Superior temporal gyrus (tissue), 1 donor: Measurements from ENCODE around the gene GALNT16.
A peak's percentile ranks its signal among the peaks of the same experiment; 100 is the strongest.

Experiments
- DNase-seq: peaks from one replicate; pipeline ENCODE4 v3.0.0-alpha.2; 2016; ENCODE audit errors: extremely low spot score

Gene GALNT16

DNA sequence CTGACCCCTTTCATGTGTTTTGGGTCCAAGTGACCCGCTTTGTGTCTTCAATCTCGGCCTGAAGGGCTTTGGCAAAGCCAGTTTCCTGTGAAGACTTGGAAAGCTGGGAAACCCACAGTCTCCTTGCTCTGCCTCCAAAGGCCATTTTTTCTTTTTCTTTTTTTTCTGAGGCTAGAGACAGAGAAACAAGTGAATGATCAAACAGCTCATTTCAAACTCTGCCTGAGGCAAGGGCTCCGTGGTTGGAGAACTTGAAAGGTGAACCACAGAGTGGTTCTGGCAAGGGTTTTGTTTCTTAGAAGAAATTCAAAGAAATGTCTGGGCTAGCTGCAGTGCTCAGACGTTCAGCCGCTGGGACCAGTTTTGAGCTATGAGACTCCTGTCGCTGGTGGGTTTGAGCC, 75.4 kb downstream of the GALNT16 start:
- DNase-seq: no peak

DNA sequence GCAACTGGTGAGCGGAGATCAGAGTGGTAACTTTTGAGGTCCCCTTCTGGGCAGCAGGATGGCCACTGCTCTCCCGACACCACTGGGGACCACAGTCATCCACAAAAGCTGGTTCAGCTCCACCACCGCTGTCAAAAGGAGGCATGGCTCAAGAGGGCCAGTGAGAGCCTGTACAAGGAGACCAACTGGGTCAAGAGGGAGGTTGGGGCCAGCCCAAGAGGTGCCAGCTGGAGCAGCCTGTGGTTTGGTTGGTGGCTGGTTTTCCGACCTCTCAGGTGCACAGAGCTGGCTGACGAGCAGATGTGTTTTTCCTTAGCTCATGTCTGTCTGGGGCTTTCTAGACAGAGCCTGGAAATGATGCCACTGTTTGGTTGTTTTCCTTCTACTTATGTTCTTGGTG, 78.0 kb downstream of the GALNT16 start:
- DNase-seq: no peak

DNA sequence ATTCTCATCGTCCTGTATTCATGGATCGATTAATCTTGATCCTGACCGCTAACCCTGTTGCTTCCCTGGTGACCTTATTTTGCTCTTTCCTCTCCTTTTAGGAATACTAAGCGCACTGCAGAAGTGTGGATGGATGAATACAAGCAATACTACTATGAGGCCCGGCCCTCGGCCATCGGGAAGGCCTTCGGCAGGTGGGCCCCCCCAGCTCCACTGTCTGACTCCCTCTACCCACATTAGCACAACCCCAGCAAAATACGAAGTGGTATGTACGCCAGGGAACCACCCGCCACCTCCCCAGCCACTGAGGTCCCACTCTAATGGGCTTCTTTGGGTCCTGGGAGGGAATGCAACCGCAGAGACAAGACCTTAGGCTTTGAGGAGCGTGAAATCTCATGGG, 79.5 kb downstream of the GALNT16 start:
- DNase-seq: no peak

DNA sequence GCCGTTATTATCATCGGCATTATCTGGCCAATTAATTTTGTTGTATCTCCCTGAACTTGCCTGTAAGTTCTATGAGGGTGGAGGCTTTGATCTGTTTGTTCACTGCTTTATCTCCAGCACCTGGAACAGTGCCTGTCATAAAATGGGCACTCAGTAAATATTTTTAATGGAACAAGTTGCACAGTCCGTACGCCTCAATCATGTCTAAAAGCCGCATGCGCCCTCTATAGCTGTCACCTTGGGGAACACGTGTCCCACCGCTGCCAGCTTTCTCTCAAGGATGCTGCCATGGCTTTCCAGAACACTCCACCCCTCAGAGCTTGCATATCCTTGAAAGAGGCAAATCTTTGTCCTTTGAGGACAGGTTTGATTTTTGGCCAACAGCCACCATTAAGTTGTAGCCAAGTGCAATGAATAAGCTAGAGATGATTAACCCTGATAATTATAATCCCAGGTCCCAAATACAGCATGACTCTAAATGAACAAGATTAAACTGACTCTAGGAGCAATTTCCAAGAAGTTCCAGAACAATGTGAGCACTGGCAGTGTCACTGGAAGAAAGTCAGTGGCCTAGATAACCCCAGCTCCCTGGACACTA, 83.1 kb downstream of the GALNT16 start:
- no peak for DNase-seq

DNA sequence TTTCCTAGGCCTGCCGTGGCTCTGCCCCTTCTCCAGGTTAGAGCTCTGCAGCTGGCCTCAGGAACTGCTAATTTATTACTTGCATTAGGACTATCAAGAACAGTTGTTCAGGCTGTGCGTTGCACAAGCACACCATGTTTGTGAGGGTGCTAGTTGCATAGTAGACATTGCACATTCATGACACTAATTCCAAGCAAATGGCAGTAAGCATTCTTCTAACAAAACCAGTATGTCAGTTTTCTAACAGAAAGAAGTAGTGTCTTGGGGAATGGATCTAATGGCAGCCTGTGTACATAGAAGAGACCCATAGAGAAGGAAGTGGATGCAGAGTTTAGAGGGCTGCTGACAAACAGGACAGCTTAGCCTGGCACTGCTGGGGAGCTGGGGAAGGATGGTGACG, 84.2 kb downstream of the GALNT16 start:
- DNase-seq: no peak

DNA sequence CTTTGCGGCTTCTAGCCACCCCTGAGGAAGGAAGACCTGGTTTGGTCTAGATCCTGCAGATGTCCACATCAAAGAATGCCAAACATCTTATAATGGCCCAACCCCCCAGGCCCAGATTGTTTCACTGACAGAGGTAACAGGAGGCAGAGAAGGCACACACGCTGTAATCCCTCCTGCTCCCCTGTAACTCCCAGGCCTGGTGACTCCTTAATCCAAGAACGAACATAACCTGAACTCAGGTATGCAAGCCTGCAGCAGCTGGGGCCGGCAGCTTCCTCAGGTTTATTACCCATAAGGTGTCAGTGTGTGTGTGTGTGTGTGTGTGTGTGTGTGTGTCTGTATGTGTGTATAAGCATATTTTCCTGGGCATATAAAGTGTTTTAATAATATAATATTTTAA, 85.4 kb downstream of the GALNT16 start:
- no peak for DNase-seq

DNA sequence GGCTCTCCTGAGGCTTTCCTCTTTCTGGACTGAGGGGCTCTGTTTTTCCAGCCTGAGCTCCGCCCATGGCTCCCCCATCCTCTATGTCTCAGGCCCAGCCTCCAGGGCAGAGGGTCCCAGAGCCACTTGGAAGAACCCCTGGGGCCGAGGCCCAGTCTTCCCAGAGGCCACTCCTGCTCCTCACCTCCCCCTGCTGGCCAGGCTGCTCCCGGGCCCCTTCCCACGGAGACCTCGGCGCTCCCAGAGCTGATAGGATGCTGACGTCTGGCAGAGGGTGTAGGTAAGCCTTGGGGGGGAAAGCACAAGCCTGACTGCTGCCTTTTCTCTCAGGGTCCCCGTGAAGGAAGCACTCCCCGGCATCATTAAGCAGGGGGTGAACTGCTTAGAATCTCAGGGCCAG, 86.8 kb downstream of the GALNT16 start:
- no peak for DNase-seq

DNA sequence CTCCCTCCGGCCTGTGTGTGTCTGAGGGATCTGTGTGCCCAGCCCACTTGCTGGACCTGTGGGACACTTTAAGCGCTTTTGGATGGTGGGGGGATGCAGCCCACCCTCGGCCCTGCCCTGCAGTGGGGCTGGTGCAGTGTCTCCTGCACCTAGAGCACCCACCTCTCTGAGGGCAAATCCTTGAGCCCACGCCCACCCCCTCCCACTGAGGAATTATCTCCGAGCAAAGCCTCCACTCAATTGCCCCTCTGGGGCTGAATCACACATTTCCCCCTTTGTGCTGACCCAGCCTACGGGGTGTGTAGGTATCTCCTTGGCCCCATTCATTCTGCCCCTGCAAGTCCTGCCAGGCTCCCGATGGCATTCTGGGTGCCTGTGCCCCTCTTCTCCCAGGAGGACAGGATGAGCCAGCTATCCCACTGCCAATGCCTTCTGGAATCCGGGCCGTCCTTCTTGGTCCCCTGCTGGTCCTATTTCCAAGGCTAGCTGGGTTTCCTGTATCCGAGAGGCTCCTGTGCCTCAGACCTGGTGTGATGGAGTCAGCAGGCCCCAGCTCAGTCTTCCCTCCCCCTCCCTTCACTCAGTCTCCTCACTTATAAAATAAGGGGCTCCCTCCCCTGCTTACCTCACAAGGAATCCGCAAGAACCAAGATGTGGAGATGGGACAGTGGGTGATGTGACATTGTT, 89.3 kb downstream of the GALNT16 start:
- no peak for DNase-seq

DNA sequence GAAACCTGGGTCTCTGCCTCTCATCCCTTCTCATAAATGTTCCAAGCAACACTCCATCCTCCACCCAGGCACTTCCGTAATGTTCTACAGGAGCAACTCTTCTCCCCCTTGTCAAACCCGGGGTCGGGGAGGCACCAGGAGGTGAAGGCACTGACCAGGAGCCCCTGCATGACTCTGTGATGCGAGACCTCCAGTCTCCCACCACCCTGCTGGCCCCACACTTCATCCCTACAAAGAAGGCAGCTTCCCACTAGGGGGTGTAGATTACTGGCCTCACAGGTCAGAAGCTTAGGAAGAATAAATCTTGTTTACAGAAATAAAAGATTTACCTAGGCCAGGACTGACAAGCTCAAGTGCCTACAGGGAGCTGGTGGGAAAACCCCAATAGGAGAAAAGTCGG, 90.9 kb downstream of the GALNT16 start:
- DNase-seq: no peak

DNA sequence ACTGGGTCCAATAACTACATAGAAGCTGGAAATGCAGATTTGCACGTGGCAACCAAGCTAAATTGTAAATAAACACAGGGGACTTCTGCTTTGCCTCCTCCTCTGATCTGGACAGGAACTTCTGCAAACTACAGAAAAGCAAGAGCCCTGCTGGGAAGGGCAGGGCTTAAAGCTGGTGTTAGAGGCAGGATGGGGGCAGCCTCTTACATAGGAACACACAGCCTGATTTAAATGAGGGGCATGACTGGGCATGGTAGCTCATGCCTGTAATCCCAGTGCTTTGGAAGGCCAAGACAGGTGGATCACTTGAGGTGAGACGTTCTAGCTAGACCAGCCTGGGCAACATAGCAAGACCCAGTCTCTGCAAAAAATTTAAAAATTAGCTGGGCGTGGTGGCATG, 91.4 kb downstream of the GALNT16 start:
- no peak for DNase-seq

DNA sequence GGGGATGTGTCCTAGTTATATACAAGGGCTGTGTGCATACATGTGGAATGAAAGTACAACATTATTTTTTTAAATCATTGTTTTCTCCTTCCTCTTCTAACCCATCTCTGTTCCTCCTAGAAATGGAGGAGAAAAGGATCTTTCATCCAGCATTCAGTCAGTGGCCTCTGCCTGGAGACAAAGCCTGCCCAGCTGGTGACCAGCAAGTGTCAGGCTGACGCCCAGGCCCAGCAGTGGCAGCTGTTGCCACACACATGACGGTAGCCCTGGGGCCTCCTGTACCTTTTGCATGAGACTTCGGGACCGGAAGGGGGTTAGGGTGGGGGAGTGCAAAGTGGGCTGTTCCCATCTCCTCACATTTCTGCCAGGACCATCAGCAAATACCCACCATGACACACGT, 92.0 kb downstream of the GALNT16 start:
- no peak for DNase-seq

DNA sequence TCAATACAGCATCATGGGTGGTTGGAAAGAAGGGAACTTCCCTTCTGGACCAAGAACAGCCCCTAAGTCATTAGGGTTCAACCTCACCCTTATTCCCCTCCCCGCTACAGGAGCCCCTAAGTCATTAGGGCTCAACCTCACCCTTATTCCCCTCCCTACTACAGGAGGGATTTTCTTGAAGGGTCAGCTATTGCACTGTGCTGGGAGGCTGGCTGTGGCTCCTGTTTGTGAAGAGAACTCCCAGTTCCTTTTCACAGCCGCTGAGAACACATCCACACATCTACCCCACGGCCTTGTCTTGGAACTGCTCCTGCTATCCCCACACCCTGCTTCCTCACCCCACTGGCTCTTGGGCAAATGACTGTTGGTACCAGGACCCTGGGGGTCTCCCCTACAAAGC, 93.2 kb downstream of the GALNT16 start:
- DNase-seq: no peak

DNA sequence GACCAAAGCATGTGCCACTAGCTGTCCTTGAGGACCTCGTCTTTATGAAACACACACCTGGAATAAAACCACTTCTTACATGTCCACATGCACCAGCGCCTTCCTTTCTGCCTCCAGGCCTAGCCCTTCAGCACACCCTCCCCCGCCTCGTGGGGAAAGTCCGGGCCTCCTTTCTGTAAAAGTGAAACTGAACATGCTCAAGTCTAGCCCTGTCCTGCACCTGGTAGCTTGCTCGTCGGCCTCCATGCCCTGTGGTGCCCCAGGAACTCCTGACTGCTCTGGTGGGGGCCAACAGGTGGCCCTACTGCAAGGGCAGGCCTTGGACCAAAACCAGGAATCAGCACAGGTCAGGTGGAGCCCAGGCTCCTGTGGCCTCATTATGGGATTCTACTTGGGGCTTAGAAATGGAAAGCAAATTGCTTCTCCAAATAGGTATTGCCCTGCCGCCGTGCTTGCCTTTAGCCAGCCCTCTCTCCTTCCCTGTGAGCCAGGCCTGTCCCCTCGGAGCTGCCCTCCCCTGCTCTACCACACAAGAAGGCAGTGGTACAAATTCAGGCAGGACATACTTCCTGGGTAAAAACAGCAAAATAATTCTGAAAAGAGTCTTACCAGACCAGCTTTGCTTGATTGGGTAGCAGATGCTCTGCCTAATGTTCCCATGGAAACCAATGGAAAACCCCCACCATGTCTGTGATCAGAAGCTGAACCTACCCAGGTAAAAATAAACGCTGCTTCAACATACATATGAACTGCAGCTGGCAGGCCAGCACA, 94.6 kb downstream of the GALNT16 start:
- DNase-seq: peak; percentile 50

DNA sequence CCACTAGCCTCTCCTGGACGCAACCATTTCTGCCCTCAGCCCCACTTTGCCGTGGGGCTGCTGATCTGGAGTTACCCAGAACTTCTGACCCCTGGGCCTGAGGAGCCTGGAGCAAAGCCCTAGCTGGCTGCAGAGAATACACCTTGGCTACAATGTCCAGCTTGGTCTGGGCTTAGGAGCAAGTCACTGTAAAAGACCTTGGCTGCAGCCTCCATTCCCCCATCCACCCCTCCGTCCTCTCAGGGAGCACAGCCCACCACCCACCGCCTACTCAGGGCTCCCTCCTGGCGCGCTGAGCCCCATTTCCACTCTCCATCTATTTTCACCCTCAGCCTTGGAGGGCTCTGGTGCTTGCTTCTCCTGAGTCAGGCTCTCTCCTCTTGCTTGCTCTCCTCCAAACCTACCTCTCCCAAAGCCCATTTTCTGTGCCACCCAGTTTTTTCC, 95.2 kb downstream of the GALNT16 start:
- no peak for DNase-seq

DNA sequence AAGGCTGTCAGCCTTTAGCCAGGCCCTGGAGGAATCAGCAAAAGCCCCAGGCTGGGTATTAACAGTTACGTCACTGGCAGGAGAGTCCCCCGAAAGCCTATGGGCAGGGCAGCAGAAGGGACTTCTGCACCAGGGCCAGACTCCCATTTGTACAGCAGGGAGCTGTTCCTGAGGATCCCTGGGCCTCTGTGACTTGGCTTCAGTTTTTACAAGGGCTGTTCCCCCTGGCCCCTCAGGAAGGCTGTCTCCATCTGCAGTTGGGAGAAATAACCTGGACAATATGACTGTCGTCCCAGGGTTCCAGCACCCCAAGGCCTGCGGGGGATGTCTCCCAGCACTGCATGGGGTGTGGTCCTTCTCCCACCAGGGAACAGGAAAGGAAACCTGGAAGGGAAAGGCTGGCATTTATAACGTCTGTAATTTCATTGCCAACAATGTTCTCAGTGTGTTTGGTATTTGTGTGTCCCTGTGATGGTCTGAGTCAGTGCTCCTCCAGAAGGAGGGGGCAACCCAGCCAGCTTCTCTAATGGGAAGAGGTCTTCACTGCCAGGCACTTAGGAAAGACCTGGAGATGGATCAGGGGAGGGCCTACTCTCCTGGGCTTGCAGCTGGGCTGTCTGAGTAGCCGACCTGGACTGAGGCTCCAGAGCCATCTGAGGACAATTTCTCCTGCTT, 95.8 kb downstream of the GALNT16 start:
- no peak for DNase-seq

DNA sequence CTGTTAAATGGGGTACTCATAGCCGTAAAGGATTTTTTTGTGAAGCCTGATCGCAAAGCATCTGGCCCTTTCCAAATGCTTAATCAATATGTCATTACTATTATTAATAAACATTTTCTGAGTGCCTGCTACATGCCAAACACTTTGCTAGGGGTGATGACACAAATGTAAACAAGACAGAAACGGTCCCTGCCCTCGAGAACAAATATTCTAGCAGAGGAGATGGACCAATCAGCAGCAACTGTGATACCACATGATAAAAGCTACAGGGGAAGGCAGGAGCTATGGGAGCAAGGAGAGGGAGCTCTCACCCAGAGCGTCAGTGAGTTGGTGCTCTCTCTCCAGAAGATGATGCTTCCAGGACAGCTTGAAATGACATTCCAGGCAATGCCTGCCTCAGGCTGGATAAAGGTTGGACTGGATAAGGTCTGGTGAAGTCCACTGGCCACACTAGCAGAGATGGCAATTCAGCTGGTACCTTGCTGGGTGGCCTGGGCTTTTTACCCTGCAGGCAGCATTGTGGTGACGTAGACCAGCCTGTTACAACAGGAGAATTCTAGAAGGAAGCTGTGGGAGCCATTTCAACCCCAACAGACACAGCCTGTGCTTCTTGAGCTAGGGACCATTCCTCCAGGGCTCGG, 97.1 kb downstream of the GALNT16 start:
- DNase-seq: no peak

DNA sequence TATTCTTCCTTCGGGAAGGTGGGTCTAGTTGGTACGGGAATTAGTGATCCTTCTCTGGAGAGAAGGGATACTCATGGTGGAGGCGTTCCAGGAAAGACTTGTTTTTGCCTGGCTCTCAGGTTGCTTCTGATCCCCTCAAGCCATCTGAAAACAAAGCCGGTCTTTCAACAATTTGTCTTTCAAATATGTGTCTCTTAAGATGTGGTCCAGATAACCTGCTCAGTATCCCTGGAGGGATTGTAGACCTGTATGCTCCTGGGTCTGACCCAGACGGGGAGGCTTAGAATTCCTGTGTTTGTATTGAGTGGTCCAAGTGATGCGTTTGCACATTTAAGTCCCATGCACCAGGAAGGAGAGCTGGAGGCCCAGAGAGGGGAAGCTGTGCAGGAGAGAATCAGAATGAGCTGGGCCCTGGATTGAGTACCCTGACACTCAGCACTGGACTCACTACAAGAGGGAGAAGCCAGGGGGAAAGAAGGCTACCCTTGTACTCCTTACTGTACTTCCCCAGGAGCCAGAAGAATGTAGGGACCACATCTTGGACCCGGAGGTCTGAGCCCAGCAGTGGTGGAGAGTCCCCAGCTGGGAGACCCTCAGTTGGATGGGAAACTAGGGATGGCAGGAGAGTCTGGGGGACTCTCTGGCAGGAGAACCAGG, 97.7 kb downstream of the GALNT16 start:
- no peak for DNase-seq

DNA sequence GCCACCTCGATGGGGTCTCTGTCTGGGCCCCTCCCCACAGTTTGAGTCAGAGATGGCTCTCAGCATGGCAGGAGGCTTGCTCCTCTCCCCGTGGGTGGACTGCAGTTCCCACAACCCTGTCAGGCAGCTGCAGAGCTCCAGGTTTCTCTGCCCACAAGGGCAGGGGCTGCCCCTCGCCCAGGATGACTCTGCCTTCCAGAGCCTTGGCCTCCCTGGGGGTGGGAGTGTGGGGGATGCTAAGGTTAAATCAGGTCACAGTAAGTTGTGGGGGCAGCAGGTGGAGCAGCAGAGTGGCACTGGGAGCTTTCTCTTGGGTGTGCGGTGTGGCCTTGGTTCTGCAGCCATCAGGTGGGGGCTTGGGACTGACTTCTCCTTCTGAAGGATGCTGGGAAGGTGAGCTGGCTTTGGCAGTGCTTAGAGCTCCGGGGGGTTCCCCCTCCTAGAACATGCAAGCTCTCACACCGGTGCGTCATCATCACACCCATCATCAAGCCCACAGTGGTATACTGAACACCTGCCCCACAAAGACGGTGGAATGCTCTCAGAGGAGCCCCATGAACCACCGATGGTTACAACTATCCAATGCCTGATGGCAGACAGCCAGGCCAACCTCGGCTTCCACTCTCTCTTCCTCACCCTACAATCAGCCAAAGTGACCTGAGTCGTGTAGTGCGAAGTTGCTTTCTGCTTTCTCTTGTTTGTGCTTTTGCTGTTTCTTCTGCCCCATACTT, 98.4 kb downstream of the GALNT16 start:
- no peak for DNase-seq

DNA sequence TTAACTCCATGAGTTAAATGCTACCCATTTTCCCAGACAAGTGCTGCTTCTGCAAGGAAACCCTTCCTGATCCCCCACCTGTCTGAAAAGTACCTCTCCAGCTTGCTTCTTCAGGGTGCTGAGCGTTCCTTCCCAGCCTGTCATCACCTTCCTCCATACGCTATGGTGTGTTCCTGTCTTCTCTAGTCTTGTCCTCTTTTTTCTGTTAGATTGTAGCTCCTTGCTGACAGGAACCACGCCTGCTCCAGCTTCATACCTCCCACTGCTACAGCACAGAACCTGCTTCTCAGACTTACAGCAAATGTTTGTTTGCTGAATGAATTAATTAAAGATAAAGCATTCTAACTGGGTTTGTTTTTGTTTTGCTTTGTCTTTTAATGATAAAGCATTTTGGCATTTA, 99.0 kb downstream of the GALNT16 start:
- DNase-seq: peak; percentile 27

DNA sequence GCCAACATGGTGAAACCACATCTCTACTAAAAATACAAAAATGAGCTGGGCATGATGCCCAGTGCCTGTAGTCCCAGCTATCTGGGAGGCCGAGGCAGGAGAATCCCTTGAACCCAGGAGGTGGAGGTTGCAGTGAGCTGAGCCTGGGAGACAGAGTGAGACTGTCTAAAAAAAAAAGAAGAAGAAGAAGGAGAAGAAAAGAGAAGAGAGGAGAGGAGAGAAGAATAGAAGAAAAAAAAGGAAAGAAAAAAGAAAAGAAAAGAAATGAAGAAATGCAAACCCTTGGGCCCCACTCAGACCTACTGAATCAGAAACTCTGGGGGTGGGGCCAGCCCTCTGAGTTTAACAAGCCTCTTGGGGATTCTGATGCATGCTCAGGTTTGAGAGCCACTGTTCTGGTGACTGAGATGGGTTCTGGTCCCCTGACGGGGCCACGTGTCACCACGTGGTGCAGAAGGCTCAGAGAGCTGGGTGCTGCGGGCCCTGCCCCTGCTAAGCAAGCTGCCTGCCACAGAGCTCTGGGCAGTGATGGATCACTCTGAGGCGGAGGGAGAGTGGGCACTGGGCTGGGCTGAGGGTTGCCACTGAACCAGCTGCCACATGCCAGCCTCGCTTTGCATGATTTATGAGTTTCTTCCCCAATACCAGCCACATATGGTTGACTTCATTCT, 100.6 kb downstream of the GALNT16 start:
- no peak for DNase-seq
